ENCODE results near the gene EFR3B. TPM values are rescaled to one million over a fixed set of nuclear protein-coding genes. Genes with fewer than 3 reads are reported as not detected.

EFR3B gene
- polyA plus RNA-seq, 1 of the 3 experiments (the other 2 are of a cell fraction), result 1.5 TPM

DNA sequence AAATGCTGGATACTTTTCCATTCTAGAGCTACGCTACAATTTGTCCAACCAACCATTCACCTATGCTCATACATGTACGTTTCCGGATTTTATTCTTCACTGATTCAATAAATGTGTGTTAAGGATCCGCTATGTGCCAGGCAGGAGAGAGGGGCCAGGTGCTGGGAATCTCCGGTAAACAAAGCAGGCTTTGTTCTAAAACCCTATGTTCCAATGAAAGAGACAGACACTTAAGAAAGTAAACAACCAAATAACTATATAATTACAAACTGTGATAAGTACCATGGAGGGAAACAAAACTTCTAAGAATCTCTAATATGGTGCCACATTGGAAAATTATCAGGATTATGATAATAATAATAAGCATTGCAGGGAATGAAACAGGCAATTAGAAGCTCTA, 148.7 kb downstream of the EFR3B start (continued):
- TF ChIP-seq SMC3 (IDR thresholded peaks at IDR 0.05; ENCODE audit: low read depth, low read length) (no peak), RAD21 (IDR thresholded peaks at IDR 0.05; ENCODE audit: low read length) (no peak)

DNA sequence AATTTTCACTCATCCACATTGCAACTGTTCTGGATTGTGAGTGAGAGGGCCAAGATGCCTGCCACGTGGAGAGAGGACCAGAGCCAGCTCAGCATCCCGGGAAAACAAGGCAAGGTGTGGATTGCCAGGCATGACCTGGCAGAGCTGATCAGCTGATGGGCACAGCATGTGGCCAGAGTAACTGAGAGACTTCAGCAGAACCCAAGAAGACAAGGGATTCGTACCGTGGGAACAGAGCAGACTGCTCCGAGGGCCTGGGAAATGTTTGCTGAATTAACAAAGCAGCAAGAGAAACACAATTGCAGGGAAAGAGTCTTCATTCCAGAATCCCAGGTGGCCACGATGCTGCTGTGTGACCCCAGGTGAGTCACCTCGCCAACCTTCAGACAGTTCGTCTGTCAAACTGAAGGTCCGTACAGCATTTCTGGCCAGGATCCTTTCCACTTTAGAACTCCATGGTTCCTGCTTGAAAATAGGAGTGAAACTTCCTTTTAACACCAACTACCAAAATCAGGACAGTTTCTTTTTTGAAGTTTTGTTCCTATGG, 152.8 kb downstream of the EFR3B start:
- no peak overlapping the region for H3K9ac ChIP-seq
- peaks cover 4% of the 10 kb centered on the region for H3F3A ChIP-seq (replicated peaks; ENCODE audit: insufficient read depth)
- ChIA-PET POLR2A (no interaction called here), CTCF (interaction anchor here (0.6 to 4.9 kb wide), 8 partner anchors 11 to 785 kb away, joined by 3 to 121 read pairs (median 33); partner anchors contain the start of gene POMC)
- H3K79me2 ChIP-seq (ENCODE audit: insufficient read depth), result no peaks in the 10 kb centered on the region
- H3K9me2 ChIP-seq, result no peaks in the 10 kb centered on the region
- no peak for TF ChIP-seq FOSL2 (IDR thresholded peaks at IDR 0.05; ENCODE audit: borderline replicate concordance, low read depth)
- no peak for TF ChIP-seq MEF2A (IDR thresholded peaks at IDR 0.05; ENCODE audit: borderline replicate concordance, low read depth)
- TF ChIP-seq, protein P1, sequence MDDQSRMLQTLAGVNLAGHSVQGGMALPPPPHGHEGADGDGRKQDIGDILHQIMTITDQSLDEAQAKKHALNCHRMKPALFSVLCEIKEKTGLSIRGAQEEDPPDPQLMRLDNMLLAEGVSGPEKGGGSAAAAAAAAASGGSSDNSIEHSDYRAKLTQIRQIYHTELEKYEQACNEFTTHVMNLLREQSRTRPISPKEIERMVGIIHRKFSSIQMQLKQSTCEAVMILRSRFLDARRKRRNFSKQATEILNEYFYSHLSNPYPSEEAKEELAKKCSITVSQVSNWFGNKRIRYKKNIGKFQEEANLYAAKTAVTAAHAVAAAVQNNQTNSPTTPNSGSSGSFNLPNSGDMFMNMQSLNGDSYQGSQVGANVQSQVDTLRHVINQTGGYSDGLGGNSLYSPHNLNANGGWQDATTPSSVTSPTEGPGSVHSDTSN (IDR thresholded peaks at IDR 0.05), result no peak
- TF ChIP-seq, protein P2, sequence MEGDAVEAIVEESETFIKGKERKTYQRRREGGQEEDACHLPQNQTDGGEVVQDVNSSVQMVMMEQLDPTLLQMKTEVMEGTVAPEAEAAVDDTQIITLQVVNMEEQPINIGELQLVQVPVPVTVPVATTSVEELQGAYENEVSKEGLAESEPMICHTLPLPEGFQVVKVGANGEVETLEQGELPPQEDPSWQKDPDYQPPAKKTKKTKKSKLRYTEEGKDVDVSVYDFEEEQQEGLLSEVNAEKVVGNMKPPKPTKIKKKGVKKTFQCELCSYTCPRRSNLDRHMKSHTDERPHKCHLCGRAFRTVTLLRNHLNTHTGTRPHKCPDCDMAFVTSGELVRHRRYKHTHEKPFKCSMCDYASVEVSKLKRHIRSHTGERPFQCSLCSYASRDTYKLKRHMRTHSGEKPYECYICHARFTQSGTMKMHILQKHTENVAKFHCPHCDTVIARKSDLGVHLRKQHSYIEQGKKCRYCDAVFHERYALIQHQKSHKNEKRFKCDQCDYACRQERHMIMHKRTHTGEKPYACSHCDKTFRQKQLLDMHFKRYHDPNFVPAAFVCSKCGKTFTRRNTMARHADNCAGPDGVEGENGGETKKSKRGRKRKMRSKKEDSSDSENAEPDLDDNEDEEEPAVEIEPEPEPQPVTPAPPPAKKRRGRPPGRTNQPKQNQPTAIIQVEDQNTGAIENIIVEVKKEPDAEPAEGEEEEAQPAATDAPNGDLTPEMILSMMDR (IDR thresholded peaks at IDR 0.05), result no peak
- TF ChIP-seq RFX5 (IDR thresholded peaks at IDR 0.05; ENCODE audit: low read length), result no peak
- no peak for TF ChIP-seq TAF1 (IDR thresholded peaks at IDR 0.05; ENCODE audit: borderline replicate concordance, low read depth, low read length)
- WGBS (ENCODE audit: low lambda C conversion rate), result 81% methylated on average over 9 of the region's 9 CpGs
- no peak overlapping the region for H2AFZ ChIP-seq (ENCODE audit: low read depth)
- H3K4me2 ChIP-seq, result no peak overlapping the region
- peaks cover 0 to 8% of the 10 kb centered on the region in 2 experiments; a peak in 1 of 4 replicates for H3K4me1 ChIP-seq (ENCODE audit: control insufficient read depth in 1 of 2, insufficient read depth in 2 of 2, low read depth in 1 of 2, low read length in 1 of 2)
- DNase-seq, result no peak
- no peaks in the 10 kb centered on the region for H3K36me3 ChIP-seq (replicated peaks in 1 of 2; ENCODE audit: control insufficient read depth in 1 of 2, insufficient read depth in 2 of 2, low read length in 1 of 2)
- H4K20me1 ChIP-seq (ENCODE audit: insufficient read depth), result no peaks in the 10 kb centered on the region
- H3K4me3 ChIP-seq (ENCODE audit: low read depth in 2 of 2, low read length in 1 of 2), result no peak overlapping the region
- H3K27me3 ChIP-seq (ENCODE audit: insufficient read depth), result no peaks in the 10 kb centered on the region
- H3K9me3 ChIP-seq, result no peaks in the 10 kb centered on the region
- H3K27ac ChIP-seq (ENCODE audit: low read depth in 2 of 2, low read length in 1 of 2), result no peak overlapping the region

DNA sequence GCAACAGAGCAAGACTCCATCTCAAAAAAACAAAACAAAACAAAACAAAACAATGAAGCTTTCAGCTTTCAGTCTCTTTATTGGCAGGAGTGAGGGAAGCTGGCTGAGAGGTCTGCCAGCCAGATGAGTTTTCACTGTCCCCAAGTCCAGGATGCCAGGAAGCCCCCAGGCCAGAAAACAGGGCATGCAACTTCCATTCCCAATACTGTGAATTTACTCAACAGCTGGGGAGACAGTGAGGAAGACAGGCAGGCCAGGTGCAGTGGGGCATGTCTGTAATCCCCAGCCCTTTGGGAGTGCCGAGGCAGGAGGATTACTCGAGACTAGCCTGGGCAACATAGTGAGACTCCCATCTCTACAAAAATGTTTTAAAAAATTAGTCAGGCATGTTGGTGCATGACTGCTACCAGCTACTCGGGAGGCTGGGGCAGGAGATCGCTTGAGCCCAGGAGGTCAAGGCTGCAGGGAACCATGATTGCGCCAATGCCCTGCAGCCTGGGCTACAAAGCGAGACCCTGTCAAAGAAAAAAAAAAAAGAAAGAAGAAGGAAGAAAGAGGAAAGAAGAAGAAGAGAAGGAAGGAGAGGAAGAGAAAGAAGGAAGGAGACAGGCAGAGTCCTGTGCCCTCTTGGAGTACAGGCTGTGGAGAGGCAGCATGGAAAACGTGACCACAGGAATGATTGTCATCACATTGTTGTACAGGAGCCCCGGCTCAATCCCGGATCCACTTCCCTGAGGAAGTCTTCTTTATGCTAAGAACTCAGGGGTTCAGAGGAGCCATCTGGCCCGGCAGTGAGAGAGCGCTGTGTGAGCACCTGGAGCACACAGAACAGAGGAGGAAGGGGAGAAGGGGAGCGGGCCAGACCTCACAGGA, 155.7 kb downstream of the EFR3B start:
- H3K9me3 ChIP-seq, result no peaks in the 10 kb centered on the region
- H4K20me1 ChIP-seq (ENCODE audit: insufficient read depth), result no peaks in the 10 kb centered on the region
- no peaks in the 10 kb centered on the region for H3K27me3 ChIP-seq (ENCODE audit: insufficient read depth)
- H3K27ac ChIP-seq (ENCODE audit: low read depth in 2 of 2, low read length in 1 of 2), result no peak overlapping the region
- WGBS (ENCODE audit: low lambda C conversion rate), result 76% methylated on average over 12 of the region's 12 CpGs
- H3K36me3 ChIP-seq (replicated peaks in 1 of 2; ENCODE audit: control insufficient read depth in 1 of 2, insufficient read depth in 2 of 2, low read length in 1 of 2), result no peaks in the 10 kb centered on the region
- H3K4me3 ChIP-seq (ENCODE audit: low read depth in 2 of 2, low read length in 1 of 2), result no peak overlapping the region
- peaks cover 0 to 8% of the 10 kb centered on the region in 2 experiments; a peak in 1 of 4 replicates for H3K4me1 ChIP-seq (ENCODE audit: control insufficient read depth in 1 of 2, insufficient read depth in 2 of 2, low read depth in 1 of 2, low read length in 1 of 2)
- H3K9me2 ChIP-seq, result no peaks in the 10 kb centered on the region
- ChIA-PET POLR2A (no interaction called here), CTCF (interaction anchor here (0.8 to 4.9 kb wide), 34 partner anchors 7 to 788 kb away, joined by 3 to 121 read pairs (median 8); partner anchors contain the start of gene POMC)
- H3K79me2 ChIP-seq (ENCODE audit: insufficient read depth), result no peaks in the 10 kb centered on the region
- H3K4me2 ChIP-seq, result no peak overlapping the region
- peak overlapping the region; percentile 20; the same call in 1 of the 2 replicates for H2AFZ ChIP-seq (ENCODE audit: low read depth)
- no peak overlapping the region for H3K9ac ChIP-seq
- H3F3A ChIP-seq (replicated peaks; ENCODE audit: insufficient read depth), result peaks cover 4% of the 10 kb centered on the region
- DNase-seq, result no peak
- TF ChIP-seq JUND (IDR thresholded peaks at IDR 0.05) (no peak), NRF1 (IDR thresholded peaks at IDR 0.05; ENCODE audit: low read depth, low read length) (no peak), MXI1 (IDR thresholded peaks at IDR 0.05; ENCODE audit: low read depth, low read length) (no peak), TAF1 (IDR thresholded peaks at IDR 0.05; ENCODE audit: borderline replicate concordance, low read depth, low read length) (no peak), GABPA (IDR thresholded peaks at IDR 0.05; ENCODE audit: low read depth) (no peak)
- TF ChIP-seq, protein P3, sequence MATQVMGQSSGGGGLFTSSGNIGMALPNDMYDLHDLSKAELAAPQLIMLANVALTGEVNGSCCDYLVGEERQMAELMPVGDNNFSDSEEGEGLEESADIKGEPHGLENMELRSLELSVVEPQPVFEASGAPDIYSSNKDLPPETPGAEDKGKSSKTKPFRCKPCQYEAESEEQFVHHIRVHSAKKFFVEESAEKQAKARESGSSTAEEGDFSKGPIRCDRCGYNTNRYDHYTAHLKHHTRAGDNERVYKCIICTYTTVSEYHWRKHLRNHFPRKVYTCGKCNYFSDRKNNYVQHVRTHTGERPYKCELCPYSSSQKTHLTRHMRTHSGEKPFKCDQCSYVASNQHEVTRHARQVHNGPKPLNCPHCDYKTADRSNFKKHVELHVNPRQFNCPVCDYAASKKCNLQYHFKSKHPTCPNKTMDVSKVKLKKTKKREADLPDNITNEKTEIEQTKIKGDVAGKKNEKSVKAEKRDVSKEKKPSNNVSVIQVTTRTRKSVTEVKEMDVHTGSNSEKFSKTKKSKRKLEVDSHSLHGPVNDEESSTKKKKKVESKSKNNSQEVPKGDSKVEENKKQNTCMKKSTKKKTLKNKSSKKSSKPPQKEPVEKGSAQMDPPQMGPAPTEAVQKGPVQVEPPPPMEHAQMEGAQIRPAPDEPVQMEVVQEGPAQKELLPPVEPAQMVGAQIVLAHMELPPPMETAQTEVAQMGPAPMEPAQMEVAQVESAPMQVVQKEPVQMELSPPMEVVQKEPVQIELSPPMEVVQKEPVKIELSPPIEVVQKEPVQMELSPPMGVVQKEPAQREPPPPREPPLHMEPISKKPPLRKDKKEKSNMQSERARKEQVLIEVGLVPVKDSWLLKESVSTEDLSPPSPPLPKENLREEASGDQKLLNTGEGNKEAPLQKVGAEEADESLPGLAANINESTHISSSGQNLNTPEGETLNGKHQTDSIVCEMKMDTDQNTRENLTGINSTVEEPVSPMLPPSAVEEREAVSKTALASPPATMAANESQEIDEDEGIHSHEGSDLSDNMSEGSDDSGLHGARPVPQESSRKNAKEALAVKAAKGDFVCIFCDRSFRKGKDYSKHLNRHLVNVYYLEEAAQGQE (IDR thresholded peaks at IDR 0.05; ENCODE audit: low read depth, low read length), result no peak
- TF ChIP-seq, protein P1 (IDR thresholded peaks at IDR 0.05), result no peak
- TF ChIP-seq, protein P4, sequence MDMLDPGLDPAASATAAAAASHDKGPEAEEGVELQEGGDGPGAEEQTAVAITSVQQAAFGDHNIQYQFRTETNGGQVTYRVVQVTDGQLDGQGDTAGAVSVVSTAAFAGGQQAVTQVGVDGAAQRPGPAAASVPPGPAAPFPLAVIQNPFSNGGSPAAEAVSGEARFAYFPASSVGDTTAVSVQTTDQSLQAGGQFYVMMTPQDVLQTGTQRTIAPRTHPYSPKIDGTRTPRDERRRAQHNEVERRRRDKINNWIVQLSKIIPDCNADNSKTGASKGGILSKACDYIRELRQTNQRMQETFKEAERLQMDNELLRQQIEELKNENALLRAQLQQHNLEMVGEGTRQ (IDR thresholded peaks at IDR 0.05; ENCODE audit: borderline replicate concordance, low read depth, low read length), result no peak

Measured in SK-N-SH (cell line).